Stimulated activated CD4-positive, alpha-beta T cell treated with anti-CD3 and anti-CD28 coated beads, Interleukin-12 subunit alpha, Interleukin-12 subunit beta, amount 100 ng/mL, for 48 hours (primary cell): Measurements from ENCODE around the gene PPP1R13B.
A peak's percentile ranks its signal among the peaks of the same experiment; 100 is the strongest.
"Not testable (repeated sequence)": the region's sequence is repeated elsewhere in the genome, so short reads cannot be mapped to it uniquely, and the experiment has no call there.

Source experiments
- DNase-seq, 3 donors: peaks; one replicate each; pipeline ENCODE4 v3.0.0-alpha.2; 2020; ENCODE audit warnings: low read depth in 2 of 3, low spot score in 1 of 3

Gene PPP1R13B

DNA sequence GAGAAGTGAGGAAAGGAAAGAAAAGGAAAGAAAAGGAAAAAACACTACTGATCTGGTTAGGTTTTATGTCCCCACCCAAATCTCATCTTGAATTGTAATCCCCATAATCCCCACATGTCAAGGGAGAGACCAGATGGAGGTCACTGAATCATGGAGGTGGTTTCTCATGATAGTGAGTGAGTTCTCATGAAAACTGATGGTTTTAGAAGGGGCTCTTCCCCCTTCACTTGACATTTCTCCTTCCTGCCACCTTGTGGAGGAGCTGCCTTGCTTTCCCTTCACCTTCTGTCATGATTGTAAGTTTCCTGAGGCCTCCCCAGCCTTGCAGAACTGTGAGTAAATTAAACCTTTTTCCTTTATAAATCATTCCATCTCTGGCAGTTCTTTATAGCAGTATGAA is 54.2 kb downstream of the PPP1R13B start:
- not testable (repeated sequence) for DNase-seq

DNA sequence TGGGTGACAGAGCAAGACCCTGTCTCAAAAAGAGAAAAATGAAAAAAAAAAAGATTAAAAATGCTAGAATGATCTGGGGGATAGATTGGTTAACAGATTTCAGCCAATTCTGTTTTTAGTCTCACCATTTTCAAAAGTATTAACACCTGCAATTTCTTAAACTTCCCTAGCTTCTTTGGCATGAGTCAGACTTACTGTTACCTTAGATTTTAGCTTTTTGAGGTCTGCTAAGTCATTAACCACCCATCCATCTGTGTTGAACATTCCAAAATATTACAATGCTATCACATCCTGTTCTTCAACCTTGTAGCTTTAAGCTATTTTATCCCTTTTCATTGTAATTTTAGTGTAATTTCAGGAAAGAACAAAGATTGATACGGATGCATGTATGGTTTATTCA is 59.3 kb downstream of the PPP1R13B start:
- no peak for DNase-seq

DNA sequence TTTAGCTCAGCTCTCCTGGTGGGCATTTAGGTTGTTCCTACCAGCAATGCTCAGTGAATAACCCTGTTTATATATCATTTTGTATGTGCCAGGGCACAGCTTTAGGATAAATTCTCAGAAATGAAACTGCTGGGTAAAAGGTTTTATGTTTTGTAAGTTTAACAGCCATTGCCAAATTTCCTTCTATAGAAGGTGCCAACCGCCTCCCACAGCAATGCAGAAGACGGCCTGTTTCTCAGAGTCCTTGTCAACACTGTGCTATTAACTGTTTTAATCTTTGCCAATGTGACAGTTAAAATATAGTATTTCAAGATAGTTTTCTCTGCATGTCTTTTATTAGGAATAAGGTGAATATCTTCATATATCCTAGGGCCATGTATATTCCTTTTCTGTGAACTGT is 65.0 kb downstream of the PPP1R13B start:
- no peak for DNase-seq

DNA sequence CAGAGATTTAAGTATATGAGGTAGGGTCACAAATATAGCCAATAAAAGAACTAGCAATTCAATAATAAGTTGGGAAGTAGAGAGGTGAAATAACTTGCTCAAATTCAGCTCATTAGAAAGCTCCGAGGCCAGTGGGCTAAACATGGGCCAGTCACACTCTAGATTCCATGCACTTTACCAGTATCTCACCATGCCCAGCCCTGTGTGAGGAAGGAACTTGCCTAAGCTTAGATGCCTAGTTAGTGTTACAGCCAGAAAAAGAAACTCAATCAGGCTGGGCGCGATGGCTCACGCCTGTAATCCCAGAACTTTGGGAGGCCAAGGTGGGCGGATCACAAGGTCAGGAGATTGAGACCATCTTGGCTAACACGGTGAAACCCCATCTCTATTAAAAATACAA is 71.1 kb downstream of the PPP1R13B start:
- not testable (repeated sequence) for DNase-seq

DNA sequence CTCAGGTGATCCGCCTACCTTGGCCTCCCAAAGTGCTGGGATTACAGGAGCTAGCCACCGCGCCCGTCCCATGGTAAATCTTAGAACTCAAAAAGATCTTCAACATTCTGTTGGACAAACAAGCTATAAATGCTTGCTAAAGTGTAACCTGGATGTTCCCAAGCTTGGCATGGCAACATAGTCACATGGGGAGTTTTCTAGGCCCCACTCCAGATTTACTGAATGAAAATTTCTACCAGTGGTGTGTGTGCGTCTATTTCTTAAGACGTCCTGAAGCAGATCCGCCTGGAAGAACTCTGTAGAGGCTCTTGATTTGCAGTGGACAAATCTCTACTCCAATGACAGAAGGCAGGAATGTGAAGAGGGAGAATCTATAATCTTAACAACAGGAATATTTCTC is 71.9 kb downstream of the PPP1R13B start:
- no peak for DNase-seq

DNA sequence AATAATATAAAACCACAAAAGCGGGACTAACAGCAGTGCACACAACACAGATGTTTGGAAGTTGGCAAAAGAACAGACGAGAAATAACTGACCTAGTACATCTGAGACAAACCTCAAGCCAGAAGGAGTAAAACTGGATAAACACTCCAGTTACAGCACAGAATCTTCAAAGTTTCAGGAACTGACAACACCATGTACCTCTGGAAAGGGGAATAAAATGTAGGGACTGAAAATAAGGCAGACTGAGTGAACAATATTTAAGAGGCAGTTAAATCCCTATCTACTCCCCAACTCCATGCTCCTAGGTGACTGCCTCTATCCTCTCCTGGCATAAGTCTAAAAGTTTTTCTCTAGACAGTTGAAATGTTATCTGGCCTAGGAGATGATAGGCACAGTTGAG is 73.9 kb downstream of the PPP1R13B start:
- no peak for DNase-seq

DNA sequence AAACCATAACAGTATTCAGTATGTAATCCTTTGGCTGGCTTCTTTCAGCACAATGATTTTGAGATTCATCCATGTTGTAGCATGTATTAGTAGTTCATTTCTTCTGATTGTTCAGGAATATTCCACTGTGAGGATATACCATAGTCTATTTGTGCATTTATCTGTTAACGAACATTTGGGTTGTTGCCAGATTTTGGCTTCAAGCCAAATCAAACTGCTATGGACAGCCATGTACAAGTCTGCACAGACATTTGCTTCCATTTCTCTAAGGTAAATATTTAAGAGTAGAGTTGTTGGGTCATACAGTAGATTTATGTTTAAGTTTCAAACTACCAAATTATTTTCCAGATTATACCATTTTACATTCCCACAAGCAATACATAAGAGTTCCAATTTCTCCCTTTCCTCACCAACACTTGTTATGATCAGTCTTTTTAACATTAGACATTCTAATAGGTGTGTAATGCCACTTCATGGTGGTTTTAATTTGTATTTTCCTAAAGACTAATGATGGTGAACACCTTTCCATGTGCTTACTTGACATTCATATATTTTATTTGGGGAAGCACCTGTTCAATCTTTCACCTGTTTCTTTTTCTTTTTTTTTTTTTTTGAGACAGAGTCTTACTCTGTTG is 75.2 kb downstream of the PPP1R13B start:
- no peak for DNase-seq

DNA sequence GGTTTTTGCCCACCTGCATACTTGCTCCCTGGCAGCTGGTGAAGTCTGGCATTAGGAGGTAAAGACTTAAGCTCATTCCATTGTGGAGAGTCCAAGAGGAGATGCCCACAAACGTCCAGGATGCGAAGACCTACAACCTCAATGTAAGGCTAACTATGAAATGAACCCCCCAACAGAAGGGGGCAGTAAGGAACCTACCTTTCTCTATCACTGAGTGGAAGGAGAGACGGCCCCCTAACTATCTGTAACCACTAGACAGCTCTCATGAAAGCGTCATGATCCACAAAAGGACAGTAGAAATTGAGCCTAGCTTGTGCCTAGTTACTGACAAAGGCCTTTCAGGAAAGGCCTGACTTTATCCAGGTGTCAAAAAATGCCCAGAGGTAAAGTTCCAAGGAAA is 76.5 kb downstream of the PPP1R13B start:
- no peak for DNase-seq

DNA sequence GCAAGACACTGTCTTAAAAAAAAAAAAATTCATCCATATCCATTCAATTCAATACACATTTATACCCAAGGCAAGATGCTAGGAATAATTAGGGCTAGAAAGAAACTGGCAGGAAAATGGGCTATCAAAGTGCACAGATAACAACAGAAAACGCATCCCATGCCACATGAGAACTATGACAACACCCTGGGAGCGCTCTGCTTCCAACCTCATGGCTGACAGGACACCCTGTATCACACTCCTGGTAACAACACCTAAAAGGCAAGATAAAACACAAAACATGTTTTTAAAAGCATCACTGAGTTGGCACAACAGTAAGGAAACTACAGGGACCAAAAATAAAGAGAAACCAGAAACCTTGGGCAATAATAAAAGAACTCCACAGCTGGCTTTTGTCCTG is 76.9 kb downstream of the PPP1R13B start:
- DNase-seq = no peak

DNA sequence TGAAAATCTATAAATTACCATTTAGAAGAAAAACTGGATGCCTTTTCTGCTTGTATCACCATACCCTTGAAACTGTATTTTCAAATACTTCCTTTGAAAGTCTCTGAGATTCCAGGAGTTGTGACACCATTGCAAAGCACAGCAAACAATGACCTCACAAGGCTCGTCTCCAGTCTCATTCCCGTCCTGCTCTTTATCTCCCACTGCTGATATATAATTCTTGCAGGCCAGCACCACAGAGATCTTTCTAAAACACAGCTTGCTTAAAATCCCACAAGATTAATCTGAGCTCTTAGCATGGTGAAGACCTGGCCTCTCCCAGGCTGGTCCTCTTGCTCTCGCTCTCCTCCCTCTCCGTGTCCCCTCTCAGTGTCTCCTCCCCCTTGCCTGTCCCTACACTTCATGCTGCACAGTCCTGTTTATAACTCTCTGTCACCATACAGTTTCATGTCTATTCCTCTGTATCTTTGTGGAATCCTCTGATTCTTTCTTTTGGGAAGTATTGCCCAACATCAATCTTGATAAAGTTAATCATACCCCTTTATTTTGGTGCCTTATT is 80.0 kb downstream of the PPP1R13B start:
- DNase-seq = no peak

DNA sequence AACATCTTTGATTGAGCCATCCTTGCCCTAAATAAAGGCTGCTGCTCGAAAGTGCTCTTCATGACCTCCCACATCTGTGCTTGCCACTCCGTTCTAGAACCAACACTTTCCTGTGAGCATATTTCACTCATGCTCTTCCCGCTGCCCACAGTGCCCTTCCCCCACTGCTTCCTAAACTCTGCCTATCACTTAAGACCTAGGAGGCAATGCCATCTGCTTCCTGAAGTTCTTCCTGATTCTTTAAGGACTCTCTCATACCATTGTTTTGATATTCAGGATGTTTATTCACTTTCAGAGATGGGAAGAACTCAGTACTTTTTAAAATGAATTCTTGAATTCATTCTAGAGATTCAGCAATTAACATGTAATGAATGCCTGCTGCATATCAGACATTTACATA is 81.8 kb downstream of the PPP1R13B start:
- DNase-seq = no peak

DNA sequence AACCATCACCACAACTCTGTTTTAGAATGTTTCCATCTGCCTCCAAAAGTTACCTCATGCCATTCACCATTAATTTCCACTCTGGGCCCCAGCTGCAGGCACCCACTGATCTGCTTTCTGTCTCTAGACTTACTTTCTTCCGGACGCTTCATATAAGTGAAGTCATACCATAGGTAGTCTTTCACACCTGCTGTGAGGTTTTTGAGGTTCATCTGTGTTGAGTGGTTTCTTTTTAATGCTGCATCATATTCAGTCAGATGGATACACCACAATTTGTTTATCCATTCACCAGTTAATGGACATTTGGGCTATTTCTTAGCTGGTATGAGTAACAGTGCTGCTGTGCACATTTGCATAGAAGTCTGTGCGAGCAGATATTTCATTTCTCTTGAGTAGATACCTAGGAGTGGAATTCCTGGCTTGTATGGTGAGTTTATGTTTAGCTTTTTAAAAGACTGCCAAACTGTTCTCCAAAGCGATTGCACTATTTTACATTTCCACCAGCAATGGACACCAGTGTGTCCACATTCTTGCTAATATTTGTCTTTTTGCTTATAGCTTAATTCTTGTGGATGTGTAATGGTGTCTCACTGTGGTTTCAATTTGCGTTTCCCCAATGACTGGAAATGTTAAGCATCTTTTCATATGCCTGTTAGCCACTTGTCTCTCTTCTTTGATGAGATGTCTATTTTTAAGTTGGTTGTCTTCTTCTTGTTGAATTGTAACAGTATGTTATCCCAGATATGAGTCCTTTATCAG is 83.5 kb downstream of the PPP1R13B start:
- DNase-seq = no peak

DNA sequence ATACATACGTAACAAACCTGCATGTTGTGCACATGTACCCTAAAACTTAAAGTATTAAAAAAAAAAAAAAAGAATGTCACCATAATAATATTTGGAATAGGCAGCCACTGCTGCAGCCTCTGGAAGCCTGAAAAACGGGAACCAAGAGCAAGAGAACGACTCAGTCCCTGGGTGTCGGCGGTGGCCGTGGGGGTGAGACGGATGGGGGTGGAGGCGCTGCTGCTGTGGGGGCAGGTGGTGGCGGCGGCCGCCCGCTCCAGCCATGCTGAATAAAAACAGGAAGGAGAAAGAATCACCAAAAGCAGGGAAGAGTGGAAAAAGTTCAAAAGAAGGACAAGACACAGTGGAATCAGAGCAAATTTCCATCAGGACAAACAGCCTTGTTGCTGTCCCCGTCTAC is 84.8 kb downstream of the PPP1R13B start:
- no peak for DNase-seq

DNA sequence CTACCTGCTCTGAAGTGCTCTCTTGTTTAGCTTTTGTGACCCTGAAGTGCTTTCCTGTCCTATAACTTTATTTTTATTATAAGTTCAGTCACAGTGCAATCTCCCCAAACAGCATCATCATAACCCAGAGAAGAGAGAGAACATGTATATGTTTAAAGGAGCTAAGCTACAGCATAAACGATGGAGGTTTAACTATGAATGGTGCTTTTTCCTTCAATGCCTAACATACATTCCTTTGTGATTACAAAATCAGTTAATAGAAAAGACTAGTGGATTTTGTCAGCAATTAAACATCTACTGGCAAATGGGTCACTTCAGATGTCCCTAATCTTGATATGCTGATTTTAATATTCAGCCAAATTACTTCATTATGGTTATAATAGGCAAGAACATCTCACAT is 85.3 kb downstream of the PPP1R13B start:
- no peak for DNase-seq

DNA sequence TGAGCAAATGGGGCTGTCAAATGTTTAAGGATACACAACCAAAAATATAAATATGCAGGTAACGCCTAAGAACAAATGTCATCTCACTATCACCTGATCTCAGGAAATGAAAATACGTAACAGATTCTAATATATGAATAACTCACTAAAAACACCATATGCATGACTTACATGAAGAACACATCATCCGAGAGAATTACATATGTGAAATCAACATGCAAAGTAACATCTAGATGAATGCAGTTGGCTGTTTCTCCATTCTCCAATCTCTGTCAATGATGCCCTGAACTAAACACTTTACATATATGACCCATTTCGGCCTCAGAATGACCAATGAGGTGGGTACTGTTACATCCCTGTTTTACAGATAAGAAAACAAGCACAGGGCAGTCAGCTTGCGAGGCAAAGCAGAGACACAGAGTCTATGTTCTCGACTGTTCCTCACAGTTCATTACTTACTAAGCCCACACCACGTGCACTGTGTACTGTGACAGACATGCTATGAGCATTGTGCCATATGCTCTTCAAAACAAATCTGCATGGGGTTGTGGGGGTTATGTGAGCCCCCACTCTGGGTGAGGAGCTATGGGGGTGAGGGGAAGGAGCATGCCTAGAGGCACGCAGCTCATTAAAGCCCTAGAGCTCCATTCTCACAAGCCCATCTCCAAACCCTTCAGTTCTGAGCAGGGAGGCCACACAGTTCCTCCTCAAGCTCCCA is 89.2 kb downstream of the PPP1R13B start:
- DNase-seq = no peak

DNA sequence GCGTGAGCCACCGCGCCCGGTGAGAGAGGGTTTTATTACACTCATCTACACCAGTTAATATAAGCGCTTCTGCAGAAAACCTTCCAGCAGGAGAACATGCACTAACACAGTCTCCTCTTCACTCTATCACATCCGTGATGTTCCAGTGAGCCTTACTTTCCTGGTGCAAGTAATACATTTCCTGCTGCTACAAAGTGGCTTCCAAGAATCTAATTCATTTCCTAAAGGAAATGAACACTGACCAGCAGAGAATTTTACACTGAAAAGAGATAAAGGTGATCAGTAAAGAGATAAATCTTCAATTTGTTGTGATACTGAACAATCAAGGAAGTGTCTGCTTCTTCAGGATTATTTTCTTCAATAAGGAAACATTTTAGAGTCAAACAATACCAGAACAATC is 92.3 kb downstream of the PPP1R13B start:
- DNase-seq = no peak

DNA sequence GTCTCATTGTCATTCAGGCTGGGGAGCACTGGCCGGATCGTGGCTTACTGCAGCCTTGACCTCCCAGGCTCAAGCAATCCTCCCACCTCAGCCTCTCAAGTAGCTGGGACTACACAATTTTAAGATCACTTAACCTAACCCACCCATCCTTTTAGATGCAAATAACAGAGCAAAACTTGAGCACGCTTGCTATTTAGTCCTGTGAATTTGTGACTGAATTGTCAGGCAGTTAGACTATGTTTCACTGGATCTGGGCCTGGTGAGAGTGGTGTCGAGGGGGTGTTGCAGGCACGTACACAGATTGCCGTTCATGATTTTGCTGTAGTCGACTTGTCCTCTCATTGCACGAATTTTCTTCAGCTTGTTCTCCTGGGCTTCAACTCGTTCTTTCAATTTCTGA is 93.6 kb downstream of the PPP1R13B start:
- DNase-seq = no peak

DNA sequence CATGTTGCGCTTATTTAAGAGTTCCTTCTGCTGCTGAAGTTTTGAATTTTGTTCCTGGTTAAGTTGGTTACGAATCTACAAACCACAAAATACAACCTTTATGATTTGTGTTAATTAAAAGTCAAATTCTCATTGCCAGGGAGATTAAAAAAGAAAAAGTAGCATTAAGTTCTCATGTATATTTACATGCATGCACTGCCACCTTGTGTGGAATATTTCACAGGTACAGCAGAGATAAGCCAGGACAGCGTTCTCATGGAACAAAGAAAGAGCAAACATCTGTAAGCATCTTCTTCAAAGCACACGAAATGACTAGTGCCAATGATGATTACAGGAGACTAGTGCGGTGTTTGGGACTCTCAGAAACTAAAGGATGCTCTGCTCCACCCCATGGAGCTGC is 97.5 kb downstream of the PPP1R13B start:
- no peak for DNase-seq

DNA sequence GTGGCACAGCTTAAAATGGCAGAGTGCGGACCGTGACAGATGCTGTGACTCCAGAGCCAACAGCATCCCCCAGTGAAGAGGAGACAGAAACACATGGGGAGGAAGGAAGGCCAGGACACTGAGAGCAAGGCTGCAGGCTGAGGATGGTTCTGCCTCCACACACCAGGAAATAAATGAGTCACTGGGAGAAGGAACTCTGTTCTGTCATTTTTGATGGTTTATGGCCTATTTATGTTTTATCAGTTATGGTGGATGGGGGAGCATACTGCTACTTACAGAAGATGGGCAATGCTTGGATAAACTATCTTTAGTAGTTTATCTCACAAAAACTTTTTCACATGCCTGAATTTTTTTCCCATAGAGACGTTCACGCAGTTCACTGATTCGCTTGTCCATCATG is 97.9 kb downstream of the PPP1R13B start:
- no peak for DNase-seq

DNA sequence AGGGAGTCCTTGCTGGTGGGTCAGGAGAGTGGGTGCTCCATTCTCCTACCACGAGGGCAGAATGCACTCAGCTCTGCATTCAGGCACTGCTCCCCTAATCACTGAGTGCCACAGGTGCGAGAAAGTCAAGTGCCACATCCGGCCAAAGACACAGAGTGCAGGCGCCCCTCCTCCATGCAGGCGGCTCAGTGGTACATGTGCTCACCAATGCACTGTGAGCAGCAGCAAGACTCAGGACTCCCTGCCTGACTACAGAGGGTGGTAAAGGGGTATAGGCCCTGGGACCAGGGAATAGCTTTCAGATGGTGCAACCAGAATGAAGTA is 98.9 kb downstream of the PPP1R13B start:
- DNase-seq = peak; percentile 12 to 27 (median 15)

DNA sequence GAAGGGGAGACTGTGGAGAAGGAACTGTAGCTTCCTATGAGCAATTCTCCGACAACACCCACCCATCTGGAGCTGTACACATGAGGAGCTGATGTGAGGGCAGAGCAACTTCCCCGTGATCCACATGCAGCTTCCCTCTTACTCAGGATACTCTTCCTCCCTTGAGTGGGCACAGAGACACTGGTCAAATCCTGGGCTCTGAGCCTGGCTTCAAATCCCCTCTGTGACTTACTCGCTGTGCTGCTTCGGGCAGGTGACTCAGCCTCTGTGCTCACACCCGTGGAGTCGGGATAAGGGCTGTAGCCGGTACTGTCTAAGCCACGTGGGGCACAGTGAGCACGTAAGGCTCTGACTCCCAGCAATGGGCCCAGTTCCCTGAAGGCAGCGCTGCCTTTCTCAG is 100.7 kb downstream of the PPP1R13B start:
- DNase-seq = no peak

DNA sequence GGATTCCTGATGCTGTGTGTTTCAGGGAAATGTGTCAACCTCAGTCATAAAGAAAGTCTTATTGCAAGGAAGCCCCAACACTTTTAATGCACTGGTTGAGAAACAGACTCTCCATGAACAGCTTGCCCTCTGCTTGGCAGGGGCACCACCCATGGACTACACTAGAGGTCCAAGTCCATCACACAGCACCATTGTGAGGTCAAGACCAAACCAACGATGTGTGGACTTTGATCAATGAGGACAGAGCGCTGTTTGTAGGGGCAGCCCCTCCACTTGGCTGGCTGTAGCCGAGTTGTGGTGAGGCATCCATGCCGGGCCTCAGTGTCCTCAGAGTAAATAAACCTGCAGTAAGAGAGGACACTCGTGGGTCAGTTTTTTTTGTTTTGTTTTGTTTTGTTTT is 102.0 kb downstream of the PPP1R13B start:
- DNase-seq = no peak
